H1 (cell line): ENCODE results near the gene NEO1. TPM values are rescaled to one million over a fixed set of nuclear protein-coding genes. Genes with fewer than 3 reads are reported as not detected.

Experiments used
- CTCF ChIA-PET: fragments of 300-600 bp; sonication (Branson Sonifier 250); formaldehyde crosslinking; loops from one replicate; lab custom pipeline; 2021; ENCODE audit not compliant: partially characterized antibody; lab: Charles Lee
- POLR2A ChIA-PET: fragments of 300-600 bp; sonication (Branson Sonifier 250); formaldehyde crosslinking; loops from one replicate; lab custom pipeline; 2021; ENCODE audit warnings: inconsistent platforms; ENCODE audit not compliant: partially characterized antibody; lab: Charles Lee
- DNase-seq, 2 experiments: peaks; one replicate each; pipeline versions ENCODE4 v3.0.0 to v3.0.0-alpha.2; 2010 to 2022; ENCODE audit warnings: low spot score in 2 of 2, low read depth in 1 of 2, mixed read lengths in 1 of 2
- FAIRE-seq: peaks from 2 replicates; lab custom pipeline; 2011; peaks lifted over from hg19 to GRCh38; lab: Jason Lieb, UNC
- H2AFZ ChIP-seq: 2 replicates; pipeline ENCODE4 v1.8.1; 2012; ENCODE audit warnings: low read length, inconsistent platforms
- H2AK5ac ChIP-seq: 2 replicates; pipeline ENCODE4 v1.6.1; 2013; ENCODE audit warnings: low read depth, low read length
- H2BK120ac ChIP-seq: replicated peaks from 2 replicates; pipeline ENCODE3; 2013; ENCODE audit warnings: low read depth, low read length, inconsistent platforms
- H2BK12ac ChIP-seq: 2 replicates; pipeline ENCODE4 v1.6.1; 2013; ENCODE audit warnings: low read depth, low read length
- H2BK15ac ChIP-seq: 2 replicates; pipeline ENCODE4 v1.6.1; 2013; ENCODE audit warnings: low read length
- H2BK20ac ChIP-seq: 2 replicates; pipeline ENCODE4 v1.6.1; 2013; ENCODE audit warnings: low read length
- H2BK5ac ChIP-seq: 2 replicates; pipeline ENCODE4 v1.6.1; 2013; ENCODE audit warnings: low read depth, low read length
- H3K14ac ChIP-seq: 2 replicates; pipeline ENCODE4 v1.6.1; 2013; ENCODE audit warnings: inconsistent platforms; ENCODE audit not compliant: insufficient read length
- H3K18ac ChIP-seq: 2 replicates; pipeline ENCODE4 v1.6.1; 2013; ENCODE audit warnings: low read length; ENCODE audit errors: extremely low read depth
- H3K23ac ChIP-seq: 2 replicates; pipeline ENCODE4 v1.6.1; 2013; ENCODE audit warnings: inconsistent platforms; ENCODE audit not compliant: insufficient read length
- H3K23me2 ChIP-seq: 2 replicates; pipeline ENCODE4 v1.6.1; 2013; ENCODE audit warnings: low read depth, low read length
- H3K27ac ChIP-seq: 2 replicates; pipeline ENCODE4 v1.6.1; 2011; ENCODE audit warnings: low read depth, low read length, inconsistent platforms
- H3K27me3 ChIP-seq, 4 experiments: replicated peaks in 1 of 4; 1 replicate in 1 of 4; 2 replicates in 3 of 4; pipeline versions ENCODE4 v1.6.1 to v1.8.1; 2011 to 2013; ENCODE audit warnings: low read length in 3 of 4, mild to moderate bottlenecking in 3 of 4, inconsistent platforms in 2 of 4, mixed read lengths in 2 of 4, moderate library complexity in 1 of 4; ENCODE audit not compliant: control insufficient read depth in 3 of 4, insufficient read depth in 3 of 4; ENCODE audit errors: extremely low read depth in 1 of 4
- H3K36me3 ChIP-seq, 4 experiments: 2 replicates each; pipeline versions ENCODE4 v1.6.1 to v1.8.1; 2011 to 2013; ENCODE audit warnings: mild to moderate bottlenecking in 4 of 4, low read length in 3 of 4, moderate library complexity in 2 of 4, control low read depth in 1 of 4, inconsistent platforms in 1 of 4; ENCODE audit not compliant: insufficient read depth in 4 of 4, control insufficient read depth in 2 of 4
- H3K4ac ChIP-seq: replicated peaks from 2 replicates; pipeline ENCODE3; 2013; ENCODE audit warnings: low read length, low read depth, mixed read lengths, inconsistent platforms; ENCODE audit not compliant: insufficient read length
- H3K4me1 ChIP-seq, 4 experiments: replicated peaks in 1 of 4; 1 replicate in 1 of 4; 2 replicates in 3 of 4; pipeline versions ENCODE4 v1.6.1 to v1.8.1; 2011 to 2013; ENCODE audit warnings: low read length in 3 of 4, inconsistent platforms in 2 of 4, mixed read lengths in 1 of 4; ENCODE audit not compliant: insufficient read depth in 4 of 4, control insufficient read depth in 3 of 4
- H3K4me2 ChIP-seq, 2 experiments: 2 replicates each; pipeline versions ENCODE4 v1.6.1 to v1.8.1; 2011 to 2013; ENCODE audit warnings: low read depth in 2 of 2, low read length in 2 of 2, control low read depth in 1 of 2, inconsistent platforms in 1 of 2, mild to moderate bottlenecking in 1 of 2; ENCODE audit not compliant: insufficient read depth in 1 of 2
- H3K4me3 ChIP-seq, 4 experiments: fragments of 200-600, 300-600 bp in 1 of 4; sonication (generic), shearing (Covaris generic), sonication (Bioruptor Twin) in 1 of 4; 2 replicates each; pipeline versions ENCODE4 v1.5.1 to v1.8.1; 2011 to 2016; ENCODE audit warnings: low read length in 4 of 4, low read depth in 3 of 4, control low read depth in 2 of 4, inconsistent platforms in 2 of 4, mild to moderate bottlenecking in 2 of 4, mixed read lengths in 1 of 4, moderate library complexity in 1 of 4; ENCODE audit not compliant: insufficient read depth in 2 of 4; ENCODE audit errors: extremely low read depth in 1 of 4
- H3K56ac ChIP-seq: replicated peaks from 2 replicates; pipeline ENCODE3; 2013; ENCODE audit warnings: low read depth, mild to moderate bottlenecking, mixed read lengths, low read length, inconsistent platforms; ENCODE audit not compliant: insufficient read length
- H3K79me1 ChIP-seq: 2 replicates; pipeline ENCODE4 v1.6.1; 2013; ENCODE audit warnings: low read depth, low read length, control low read depth
- H3K79me2 ChIP-seq, 2 experiments: 2 replicates each; pipeline versions ENCODE4 v1.6.1 to v1.8.1; 2012 to 2013; ENCODE audit warnings: low read length in 2 of 2, mild to moderate bottlenecking in 2 of 2, inconsistent platforms in 1 of 2; ENCODE audit not compliant: insufficient read depth in 2 of 2, control insufficient read depth in 1 of 2
- H3K9ac ChIP-seq, 4 experiments: replicated peaks in 1 of 4; 1 replicate in 1 of 4; 2 replicates in 3 of 4; pipeline versions ENCODE4 v1.6.1 to v1.8.1; 2011 to 2013; ENCODE audit warnings: low read depth in 3 of 4, low read length in 3 of 4, control low read depth in 2 of 4, mild to moderate bottlenecking in 2 of 4, moderate library complexity in 2 of 4, inconsistent platforms in 1 of 4; ENCODE audit errors: extremely low read depth in 1 of 4
- H3K9me3 ChIP-seq, 2 experiments: 2 replicates each; pipeline versions ENCODE4 v1.6.1 to v1.8.1; 2012 to 2013; ENCODE audit warnings: mild to moderate bottlenecking in 2 of 2, moderate library complexity in 2 of 2, control low read depth in 1 of 2, inconsistent platforms in 1 of 2, low read depth in 1 of 2, low read length in 1 of 2, mixed read lengths in 1 of 2; ENCODE audit not compliant: insufficient read depth in 2 of 2
- H4K20me1 ChIP-seq, 2 experiments: replicated peaks in 1 of 2; 2 replicates each; pipeline versions ENCODE3 to v1.8.1; 2011 to 2013; ENCODE audit warnings: inconsistent platforms in 2 of 2, low read length in 2 of 2, mild to moderate bottlenecking in 1 of 2; ENCODE audit not compliant: insufficient read depth in 2 of 2, control insufficient read depth in 1 of 2
- H4K5ac ChIP-seq: 2 replicates; pipeline ENCODE4 v1.6.1; 2013; ENCODE audit warnings: low read length, low read depth, mixed read lengths, inconsistent platforms; ENCODE audit not compliant: insufficient read length
- H4K8ac ChIP-seq: 2 replicates; pipeline ENCODE4 v1.8.0; 2013; ENCODE audit warnings: mild to moderate bottlenecking, moderate library complexity, low read length, inconsistent platforms; ENCODE audit not compliant: insufficient read depth; ENCODE audit errors: extremely low read depth
- H4K91ac ChIP-seq: replicated peaks from 2 replicates; pipeline ENCODE3; 2013; ENCODE audit warnings: low read length, mixed read lengths, inconsistent platforms; ENCODE audit not compliant: insufficient read length
- ASH2L ChIP-seq: fragments of 200-600, 300-600 bp; sonication (generic); IDR thresholded peaks from one replicate; pipeline ENCODE4 v1.7.1; 2017; ENCODE audit warnings: low read length
- JUN ChIP-seq: IDR thresholded peaks from 2 replicates; pipeline ENCODE4 v1.6.1; 2011; ENCODE audit warnings: low read depth, mild to moderate bottlenecking, improper control_type of control experiment, low read length
- POU5F1 ChIP-seq: IDR thresholded peaks from 2 replicates; pipeline ENCODE4 v1.6.1; 2011; ENCODE audit warnings: low read depth, mild to moderate bottlenecking, low read length, moderate library complexity
- RBBP5 ChIP-seq: IDR thresholded peaks from 2 replicates; pipeline ENCODE4 v1.7.1; 2012; ENCODE audit warnings: low read depth, mild to moderate bottlenecking, inconsistent platforms, low read length, moderate library complexity, borderline replicate concordance
- RNF2 ChIP-seq: fragments of 200-900, 300-1000 bp; sonication (generic); IDR thresholded peaks from 2 replicates; pipeline ENCODE4 v1.7.1; 2016; ENCODE audit warnings: borderline replicate concordance, low read depth, mild to moderate bottlenecking, antibody characterized with exemption, low read length; ENCODE audit not compliant: poor library complexity, severe bottlenecking; ENCODE audit errors: missing control alignments
- SIN3A ChIP-seq, 2 experiments: IDR thresholded peaks in 1 of 2; conservative IDR thresholded peaks in 1 of 2; 2 replicates each; pipeline ENCODE4 v1.6.1; 2011 to 2012; ENCODE audit warnings: low read length in 2 of 2, improper control_type of control experiment in 1 of 2, low read depth in 1 of 2, mild to moderate bottlenecking in 1 of 2
- TAF1 ChIP-seq: IDR thresholded peaks from 2 replicates; pipeline ENCODE4 v1.6.1; 2011; ENCODE audit warnings: mild to moderate bottlenecking, low read depth, low read length
- TBP ChIP-seq: IDR thresholded peaks from 2 replicates; pipeline ENCODE4 v1.6.1; 2011; ENCODE audit warnings: low read depth, low read length, improper control_type of control experiment
- TEAD4 ChIP-seq: IDR thresholded peaks from 2 replicates; pipeline ENCODE4 v1.6.1; 2012; ENCODE audit warnings: low read depth, low read length, inconsistent platforms, mixed read lengths
- ZNF274 ChIP-seq: IDR thresholded peaks from 2 replicates; pipeline ENCODE4 v1.7.0; 2012; ENCODE audit warnings: low read length, borderline replicate concordance; ENCODE audit errors: extremely low read depth
- WGBS, 2 experiments: shearing (Covaris generic) in 1 of 2; methylation state at CpG; one replicate each; pipeline versions ENCODE4 v1.1.6 to v1.1.7; 2013 to 2015; ENCODE audit warnings: low lambda C conversion rate in 2 of 2, mixed read lengths in 2 of 2, inconsistent platforms in 1 of 2, low coverage in 1 of 2, missing lambda C conversion rate in 1 of 2; ENCODE audit not compliant: insufficient replicate concordance in 2 of 2, insufficient coverage in 1 of 2, insufficient read length in 1 of 2; ENCODE audit errors: extremely low coverage in 1 of 2, missing lambda C conversion rate in 1 of 2; 5-methylcytosine and 5-hydroxymethylcytosine counted together
- polyA plus RNA-seq, 7 experiments: library from polyadenylated mRNA; depleted of rRNA in 3 of 7; stranded (reverse) in 5 of 7; unstranded in 2 of 7; fragments of >200 nt in 5 of 7; fragments of 200-250 nt in 2 of 7; gene quantifications; 1 replicate in 5 of 7; 2 replicates in 1 of 7; 4 replicates in 1 of 7; pipeline versions ENCODE4 v1.2.1 to v1.2.3, GENCODE V29; 2011 to 2013; ENCODE audit warnings: missing spikeins in 2 of 7, mixed read lengths in 2 of 7
- total RNA-seq: library from RNA; stranded (reverse); fragmentation: NEBNext Ultra II Directional; extraction: Animal tissue kit (Norgen Biotek cat#: 25700); gene quantifications from 2 replicates; pipeline ENCODE4 v1.2.1, GENCODE V29; 2021
- TF ChIP-seq, protein P1 (sequence below): IDR thresholded peaks from 2 replicates; pipeline ENCODE4 v1.6.1; 2011; ENCODE audit warnings: low read depth, mild to moderate bottlenecking, low read length; ENCODE audit not compliant: insufficient read depth

The NEO1 gene
- total and polyA plus RNA-seq, 2 of the 8 experiments (the other 6 are each of a cell fraction or from before 2014, with no cell fraction given): 36.0 to 51.0 TPM

DNA sequence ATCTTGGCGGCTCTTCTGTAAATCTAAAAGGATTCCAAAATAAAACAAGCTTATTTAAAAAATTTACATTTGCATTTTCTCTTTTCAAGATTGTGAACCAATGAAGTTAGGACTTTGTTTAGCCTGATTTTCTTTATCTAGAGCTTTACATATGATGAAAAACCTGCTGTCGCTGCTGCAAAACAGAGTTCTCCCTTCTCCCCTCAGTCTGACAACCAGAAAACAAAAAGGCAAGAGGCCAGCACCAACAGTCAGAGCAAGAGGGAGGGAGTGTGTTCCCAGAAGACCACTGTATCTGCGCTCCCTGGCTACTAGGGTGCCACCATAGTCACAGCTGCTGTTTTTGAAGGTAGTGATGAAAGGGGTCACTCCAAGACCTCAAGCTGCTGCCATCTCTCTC is 33.1 kb upstream of the NEO1 start:
- 89% methylated on average over 3 of the region's 3 CpGs; no CpG with 5 or more reads in 1 of the 2 experiments for WGBS, 2 experiments
- H3K56ac ChIP-seq: no peak overlapping the region
- no peak for TF ChIP-seq JUN
- TF ChIP-seq TBP: no peak
- no peak for TF ChIP-seq RNF2
- TF ChIP-seq, protein P1, sequence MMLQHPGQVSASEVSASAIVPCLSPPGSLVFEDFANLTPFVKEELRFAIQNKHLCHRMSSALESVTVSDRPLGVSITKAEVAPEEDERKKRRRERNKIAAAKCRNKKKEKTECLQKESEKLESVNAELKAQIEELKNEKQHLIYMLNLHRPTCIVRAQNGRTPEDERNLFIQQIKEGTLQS: no peak
- no peak for TF ChIP-seq SIN3A (conservative IDR thresholded peaks at IDR 0.05 in 1 of 2, IDR thresholded peaks at IDR 0.05 in 1 of 2; ENCODE audit: low read depth in 1 of 2, low read length in 2 of 2)
- TF ChIP-seq RBBP5: no peak
- TF ChIP-seq TAF1: no peak
- no peak for TF ChIP-seq ZNF274
- no peak for TF ChIP-seq TEAD4
- no peak for TF ChIP-seq ASH2L
- no peak for TF ChIP-seq POU5F1

More for the DNA sequence above, 33.1 kb upstream of the NEO1 start:
- Histone ChIP-seq H2BK15ac (no peak overlapping the region), H3K4me2 (no peak overlapping the region), H4K5ac (no peak overlapping the region), H2BK12ac (no peak overlapping the region), H3K14ac (no peak overlapping the region), H3K36me3 (no peaks in the 10 kb centered on the region), H3K9me3 (no peaks in the 10 kb centered on the region), H3K9ac (no peak overlapping the region), H2BK5ac (no peak overlapping the region), H3K4ac (no peak overlapping the region), H2AK5ac (no peak overlapping the region), H3K18ac (no peak overlapping the region), H3K27me3 (no peaks in the 10 kb centered on the region), H4K91ac (no peak overlapping the region), H3K79me1 (no peaks in the 10 kb centered on the region), H2BK20ac (no peak overlapping the region), H4K20me1 (no peaks in the 10 kb centered on the region), H2BK120ac (no peak overlapping the region), H3K4me1 (peaks cover 2 to 18% (median 11%) of the 10 kb centered on the region in 4 experiments), H3K79me2 (no peaks in the 10 kb centered on the region), H3K4me3 (no peak overlapping the region), H4K8ac (no peak overlapping the region), H3K27ac (no peak overlapping the region), H3K23ac (no peak overlapping the region), H2AFZ (no peak overlapping the region), H3K23me2 (no peaks in the 10 kb centered on the region)
- DNase-seq: peak in 1 of 2 experiments; percentile 37
- no peak for FAIRE-seq
- ChIA-PET CTCF (interaction anchor here (0.7 to 1.6 kb wide), 3 partner anchors 14 to 158 kb away, joined by 3 to 4 read pairs (median 3); no protein-coding TSS in a partner anchor), POLR2A (no interaction called here)
